ENCODE results near the gene EEF1B2. TPM values are rescaled to one million over a fixed set of nuclear protein-coding genes. Genes with fewer than 3 reads are reported as not detected.

The EEF1B2 gene
- total RNA-seq, 1 experiment from 2014 or later, result 523 TPM

GRCh38 chr2:206208900-206209299 lies 49.2 kb downstream of the EEF1B2 start:
- ChIA-PET POLR2A (no interaction called here), CTCF (no interaction called here)
- TF ChIP-seq REST (IDR thresholded peaks at IDR 0.05; ENCODE audit: insufficient read depth in 1 of 2, low read depth in 2 of 2, low read length in 1 of 2) (no peak), CTCF (IDR thresholded peaks at IDR 0.05) (no peak), POLR2AphosphoS5 (IDR thresholded peaks at IDR 0.05; ENCODE audit: low read depth, low read length) (no peak), TCF7L2 (IDR thresholded peaks at IDR 0.05; ENCODE audit: low read depth, low read length) (no peak), SIN3A (IDR thresholded peaks at IDR 0.05; ENCODE audit: borderline replicate concordance, insufficient read depth, low read depth, low read length) (no peak)
- Histone ChIP-seq H3K9me3 (ENCODE audit: control insufficient read depth, insufficient read depth, low read depth, low read length) (no peaks in the 10 kb centered on the region), H3K36me3 (ENCODE audit: control insufficient read depth, insufficient read depth, low read length) (no peaks in the 10 kb centered on the region), H3K4me1 (ENCODE audit: control insufficient read depth, insufficient read depth, low read length) (peaks cover 8% of the 10 kb centered on the region), H3K4me3 (ENCODE audit: low read depth in 2 of 2, low read length in 2 of 2) (no peak overlapping the region), H3K27me3 (ENCODE audit: control insufficient read depth, insufficient read depth, low read length) (no peaks in the 10 kb centered on the region), H3K27ac (ENCODE audit: low read length) (no peak overlapping the region)
- no TSS peak for BruUV-seq (replicated peaks)
- in situ Hi-C loops (cut with HindIII; ENCODE audit: low pct_unique_long_range_greater_than_20kb, low sequenced_read_pairs) (no loop called here), intact Hi-C loops (cut with micrococcal nuclease; ENCODE audit: unreplicated experiment) (no loop called here)
- ATAC-seq, result no peak
- DNase-seq (ENCODE audit: low read depth, low spot score), result no peak

DNA sequence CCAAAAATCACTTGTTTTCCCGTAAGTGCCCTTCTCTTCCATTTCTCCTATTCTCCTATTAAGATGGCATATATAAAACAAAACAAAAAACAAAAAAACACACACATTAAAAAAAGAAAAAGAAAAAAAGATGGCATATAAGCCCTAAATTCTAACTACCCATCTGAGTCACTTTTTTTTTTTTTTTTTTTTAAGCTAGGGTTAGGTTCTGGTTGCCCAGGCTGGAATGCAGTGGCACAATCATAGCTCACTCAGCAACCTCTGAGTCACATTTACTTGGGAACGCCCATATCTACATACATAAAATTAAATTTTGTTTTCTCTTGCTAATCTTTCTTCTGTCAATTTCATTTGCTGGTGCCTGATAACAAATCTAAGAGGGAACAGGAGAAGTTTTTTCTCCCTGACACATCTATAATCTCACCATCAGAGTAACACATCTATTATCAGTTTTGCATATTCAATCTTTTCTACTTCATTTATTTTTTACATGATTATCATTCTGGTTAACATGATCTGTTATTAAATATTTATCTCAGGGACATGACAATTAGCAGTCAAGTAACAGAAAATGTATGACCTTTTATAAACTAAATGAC lies 52.1 kb downstream of the EEF1B2 start:
- BruUV-seq (replicated peaks), result no TSS peak
- DNase-seq (ENCODE audit: low read depth, low spot score) (no peak), ATAC-seq (no peak)
- Histone ChIP-seq H3K36me3 (ENCODE audit: control insufficient read depth, insufficient read depth, low read length) (no peaks in the 10 kb centered on the region), H3K27me3 (ENCODE audit: control insufficient read depth, insufficient read depth, low read length) (peaks cover 1% of the 10 kb centered on the region; the same call in 1 of the 2 replicates), H3K27ac (ENCODE audit: low read length) (no peak overlapping the region), H3K9me3 (ENCODE audit: control insufficient read depth, insufficient read depth, low read depth, low read length) (no peaks in the 10 kb centered on the region), H3K4me3 (ENCODE audit: low read depth in 2 of 2, low read length in 2 of 2) (no peak overlapping the region), H3K4me1 (ENCODE audit: control insufficient read depth, insufficient read depth, low read length) (peaks cover 8% of the 10 kb centered on the region)
- POLR2A ChIA-PET, result interaction anchor here (0.6 to 0.7 kb wide), 2 partner anchors 36 to 443 kb away, joined by 3 to 4 read pairs; no protein-coding TSS in a partner anchor
- intact Hi-C loops (cut with micrococcal nuclease; ENCODE audit: unreplicated experiment) (no loop called here), in situ Hi-C loops (cut with HindIII; ENCODE audit: low pct_unique_long_range_greater_than_20kb, low sequenced_read_pairs) (no loop called here)
- CTCF ChIA-PET, result no interaction called here
- TF ChIP-seq POLR2AphosphoS5 (IDR thresholded peaks at IDR 0.05; ENCODE audit: low read depth, low read length), result no peak
- TF ChIP-seq CTCF (IDR thresholded peaks at IDR 0.05), result no peak
- TF ChIP-seq REST (IDR thresholded peaks at IDR 0.05; ENCODE audit: insufficient read depth in 1 of 2, low read depth in 2 of 2, low read length in 1 of 2), result no peak
- no peak for TF ChIP-seq SIN3A (IDR thresholded peaks at IDR 0.05; ENCODE audit: borderline replicate concordance, insufficient read depth, low read depth, low read length)
- TF ChIP-seq TCF7L2 (IDR thresholded peaks at IDR 0.05; ENCODE audit: low read depth, low read length), result no peak

All from Panc1 (cell line).